ENCODE data around the gene VIM.

Gene VIM

GRCh38 chr10:17217631-17218232 is 10.3 kb upstream of the VIM start:
- DNase-seq (ENCODE audit: low read depth): peak; percentile 92
- no peak overlapping the region for H3K4me3 ChIP-seq (ENCODE audit: control insufficient read depth, low read depth, low read length)
- TF ChIP-seq CTCF (conservative IDR thresholded peaks at IDR 0.05; ENCODE audit: control insufficient read depth, insufficient read depth, low read depth, low read length): no peak

- no peak for TF ChIP-seq CTCF (conservative IDR thresholded peaks at IDR 0.05; ENCODE audit: control insufficient read depth, insufficient read depth, low read depth, low read length)
- H3K4me3 ChIP-seq (ENCODE audit: control insufficient read depth, low read depth, low read length): no peak overlapping the region
- peak; percentile 83 for DNase-seq (ENCODE audit: low read depth)
These were observed 9.0 kb upstream of the VIM start for GRCh38 chr10:17219024-17219423.

GRCh38 chr10:17220652-17221100 is 7.4 kb upstream of the VIM start:
- TF ChIP-seq CTCF (conservative IDR thresholded peaks at IDR 0.05; ENCODE audit: control insufficient read depth, insufficient read depth, low read depth, low read length): no peak
- peak; percentile 82 for DNase-seq (ENCODE audit: low read depth)
- no peak overlapping the region for H3K4me3 ChIP-seq (ENCODE audit: control insufficient read depth, low read depth, low read length)

- no peak overlapping the region for H3K4me3 ChIP-seq (ENCODE audit: control insufficient read depth, low read depth, low read length)
- no peak for TF ChIP-seq CTCF (conservative IDR thresholded peaks at IDR 0.05; ENCODE audit: control insufficient read depth, insufficient read depth, low read depth, low read length)
- DNase-seq (ENCODE audit: low read depth): no peak
These were observed 5.7 kb upstream of the VIM start for GRCh38 chr10:17222329-17222728.

GRCh38 chr10:17225808-17226207 is 2.2 kb upstream of the VIM start:
- no peak overlapping the region for H3K4me3 ChIP-seq (ENCODE audit: control insufficient read depth, low read depth, low read length)
- no peak for DNase-seq (ENCODE audit: low read depth)
- no peak for TF ChIP-seq CTCF (conservative IDR thresholded peaks at IDR 0.05; ENCODE audit: control insufficient read depth, insufficient read depth, low read depth, low read length)

GRCh38 chr10:17226891-17227303 is 1.1 kb upstream of the VIM start:
- H3K4me3 ChIP-seq (ENCODE audit: control insufficient read depth, low read depth, low read length): no peak overlapping the region
- TF ChIP-seq CTCF (conservative IDR thresholded peaks at IDR 0.05; ENCODE audit: control insufficient read depth, insufficient read depth, low read depth, low read length): no peak
- no peak for DNase-seq (ENCODE audit: low read depth)

All from fibroblast of mammary gland (primary cell).